PC-9 (cell line): Measurements from ENCODE around the gene TAGAP.

Experiments
- EZH2 ChIP-seq: fragments of 200-600 bp; sonication (generic); IDR thresholded peaks from 2 replicates; pipeline ENCODE4 v1.8.0; 2017; ENCODE audit warnings: antibody characterized with exemption, low read depth
- TF ChIP-seq, protein P1 (sequence below): fragments of 200-600 bp; sonication (generic); conservative IDR thresholded peaks from 2 replicates; pipeline ENCODE4 v1.6.1; 2017; ENCODE audit warnings: mixed run types, antibody characterized with exemption, mild to moderate bottlenecking, moderate library complexity

DNA sequence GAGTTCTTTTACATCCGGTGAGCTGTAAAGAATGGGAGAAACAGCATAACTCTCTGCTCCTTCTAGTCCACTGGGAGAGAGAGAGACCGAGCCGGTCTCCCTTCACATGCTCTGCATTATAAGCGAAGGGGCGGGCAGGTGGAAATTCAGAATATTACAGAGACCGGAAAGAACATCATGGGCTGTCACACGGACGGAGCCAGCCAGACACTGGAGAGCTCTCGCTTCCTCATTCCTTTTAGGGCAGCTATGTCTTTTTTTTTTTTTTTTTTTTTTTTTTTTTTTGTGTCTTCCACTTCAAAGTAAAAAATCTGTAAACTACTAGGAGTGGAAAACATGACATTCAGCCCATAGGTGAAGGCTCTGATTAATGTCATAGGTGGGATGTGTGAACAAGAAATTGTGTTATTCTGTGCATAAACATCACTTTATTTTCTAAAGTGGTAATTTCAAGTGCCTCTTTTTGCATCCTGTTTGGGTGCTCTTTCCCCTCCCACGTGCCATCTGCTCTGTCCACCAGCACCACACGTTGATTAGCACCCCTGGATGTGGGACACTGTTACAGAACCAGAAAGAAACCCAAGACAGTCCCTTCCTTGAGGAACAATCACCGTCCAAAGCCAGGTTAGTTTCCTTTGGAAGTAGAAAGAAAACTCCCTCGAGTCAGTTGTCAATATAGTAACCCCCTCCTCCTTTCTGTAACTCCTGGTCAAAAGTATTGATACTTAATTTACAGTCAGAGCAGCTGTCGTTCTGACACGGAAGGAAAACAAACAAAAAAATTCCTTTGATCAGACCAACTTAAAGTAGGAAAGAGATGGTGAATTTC lies at the start of gene TAGAP:
- TF ChIP-seq, protein P1, sequence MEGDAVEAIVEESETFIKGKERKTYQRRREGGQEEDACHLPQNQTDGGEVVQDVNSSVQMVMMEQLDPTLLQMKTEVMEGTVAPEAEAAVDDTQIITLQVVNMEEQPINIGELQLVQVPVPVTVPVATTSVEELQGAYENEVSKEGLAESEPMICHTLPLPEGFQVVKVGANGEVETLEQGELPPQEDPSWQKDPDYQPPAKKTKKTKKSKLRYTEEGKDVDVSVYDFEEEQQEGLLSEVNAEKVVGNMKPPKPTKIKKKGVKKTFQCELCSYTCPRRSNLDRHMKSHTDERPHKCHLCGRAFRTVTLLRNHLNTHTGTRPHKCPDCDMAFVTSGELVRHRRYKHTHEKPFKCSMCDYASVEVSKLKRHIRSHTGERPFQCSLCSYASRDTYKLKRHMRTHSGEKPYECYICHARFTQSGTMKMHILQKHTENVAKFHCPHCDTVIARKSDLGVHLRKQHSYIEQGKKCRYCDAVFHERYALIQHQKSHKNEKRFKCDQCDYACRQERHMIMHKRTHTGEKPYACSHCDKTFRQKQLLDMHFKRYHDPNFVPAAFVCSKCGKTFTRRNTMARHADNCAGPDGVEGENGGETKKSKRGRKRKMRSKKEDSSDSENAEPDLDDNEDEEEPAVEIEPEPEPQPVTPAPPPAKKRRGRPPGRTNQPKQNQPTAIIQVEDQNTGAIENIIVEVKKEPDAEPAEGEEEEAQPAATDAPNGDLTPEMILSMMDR: no peak
- TF ChIP-seq EZH2: no peak
